B cell (primary cell): ENCODE data around the gene WNK2. TPM values are rescaled to one million over a fixed set of nuclear protein-coding genes. Genes with fewer than 3 reads are reported as not detected.

Experiments
- ATAC-seq: fragments of 200-7000 bp; cut with Tn5 transposase; one replicate; pipeline ENCODE4 v1.10.0; 2021; ENCODE audit warnings: low read depth, mild to moderate bottlenecking, moderate number of reproducible peaks, moderate library complexity
- CTCF ChIA-PET: fragments of 350-600 bp; sonication (Branson Sonifier 250); formaldehyde crosslinking; loops from one replicate; lab custom pipeline; 2021; ENCODE audit warnings: antibody characterized with exemption, inconsistent platforms; lab: Charles Lee
- POLR2A ChIA-PET: fragments of 350-600 bp; sonication (Branson Sonifier 250); formaldehyde crosslinking; loops from one replicate; lab custom pipeline; 2021; ENCODE audit warnings: antibody characterized with exemption; lab: Charles Lee
- DNase-seq: peaks from one replicate; pipeline ENCODE4 v3.0.0; 2013
- H2AFZ ChIP-seq: 2 replicates; pipeline ENCODE4 v1.6.1; 2012; ENCODE audit warnings: mild to moderate bottlenecking, low read depth, low read length; ENCODE audit not compliant: insufficient read depth, poor library complexity, severe bottlenecking
- H3K27ac ChIP-seq, 2 donors: 1 replicate in 1 of 2; 2 replicates in 1 of 2; pipeline ENCODE4 v1.5.1; 2012 to 2013; ENCODE audit warnings: low read length in 2 of 2, mild to moderate bottlenecking in 2 of 2, moderate library complexity in 1 of 2
- H3K27me3 ChIP-seq, 4 experiments: fragments of 200-600 bp in 1 of 4; sonication (generic) in 1 of 4; replicated peaks in 1 of 4; 1 replicate in 2 of 4; 2 replicates in 2 of 4; pipeline versions ENCODE4 v1.6.1 to v1.7.0; 2013 to 2016; ENCODE audit warnings: low read length in 3 of 4, mild to moderate bottlenecking in 2 of 4, mixed read lengths in 1 of 4, moderate library complexity in 1 of 4; ENCODE audit not compliant: insufficient read depth in 4 of 4, control insufficient read depth in 3 of 4; ENCODE audit errors: control extremely low read depth in 1 of 4
- H3K36me3 ChIP-seq, 2 experiments: replicated peaks in 1 of 2; 1 replicate in 1 of 2; 2 replicates in 1 of 2; pipeline versions ENCODE4 v1.6.1 to v1.7.1; 2013; ENCODE audit warnings: low read length in 1 of 2; ENCODE audit not compliant: insufficient read depth in 2 of 2, control insufficient read depth in 1 of 2; ENCODE audit errors: control extremely low read depth in 1 of 2, extremely low read depth in 1 of 2
- H3K4me1 ChIP-seq, 2 donors: fragments of 200-600 bp in 1 of 2; sonication (generic) in 1 of 2; 1 replicate in 1 of 2; 2 replicates in 1 of 2; pipeline versions ENCODE4 v1.5.1 to v1.6.1; 2013 to 2017; ENCODE audit warnings: low read length in 2 of 2; ENCODE audit not compliant: control insufficient read depth in 2 of 2, insufficient read depth in 2 of 2
- H3K4me2 ChIP-seq: replicated peaks from 2 replicates; pipeline ENCODE3; 2012; ENCODE audit warnings: mild to moderate bottlenecking, low read depth, low read length; ENCODE audit not compliant: poor library complexity, severe bottlenecking
- H3K4me3 ChIP-seq, 5 experiments: fragments of 200-600 bp in 1 of 5; sonication (generic) in 1 of 5; 1 replicate in 3 of 5; 2 replicates in 2 of 5; pipeline versions ENCODE4 v1.5.1 to v1.7.0; 2011 to 2016; ENCODE audit warnings: low read length in 4 of 5, mild to moderate bottlenecking in 4 of 5, low read depth in 2 of 5, control low read depth in 1 of 5, moderate library complexity in 1 of 5; ENCODE audit not compliant: insufficient read depth in 1 of 5; ENCODE audit errors: control extremely low read depth in 1 of 5, extremely low read depth in 1 of 5
- H3K79me2 ChIP-seq: fragments of 200-600 bp; sonication (generic); one replicate; pipeline ENCODE4 v1.6.0; 2016; ENCODE audit warnings: low read length; ENCODE audit not compliant: control insufficient read depth, insufficient read depth
- H3K9ac ChIP-seq: fragments of 200-600 bp; sonication (generic); 2 replicates; pipeline ENCODE4 v1.6.1; 2017; ENCODE audit warnings: mild to moderate bottlenecking, low read length, moderate library complexity
- H3K9me3 ChIP-seq, 3 donors: one replicate each; pipeline versions ENCODE4 v1.6.1 to v1.7.1; 2013; ENCODE audit warnings: low read length in 2 of 3; ENCODE audit not compliant: control insufficient read depth in 2 of 3, insufficient read depth in 1 of 3; ENCODE audit errors: control extremely low read depth in 1 of 3
- H4K20me1 ChIP-seq: 2 replicates; pipeline ENCODE4 v1.6.0; 2012; ENCODE audit warnings: mild to moderate bottlenecking, low read length; ENCODE audit not compliant: insufficient read depth, control insufficient read depth, poor library complexity, severe bottlenecking
- H3K27ac Mint-ChIP-seq: one replicate; pipeline ENCODE4 v1.8.0; 2021; ENCODE audit warnings: mixed read lengths
- H3K27me3 Mint-ChIP-seq: one replicate; pipeline ENCODE4 v1.8.0; 2021; ENCODE audit warnings: mixed read lengths
- H3K4me1 Mint-ChIP-seq: one replicate; pipeline ENCODE4 v1.8.0; 2021; ENCODE audit warnings: mixed read lengths
- H3K4me3 Mint-ChIP-seq: one replicate; pipeline ENCODE4 v1.8.0; 2021; ENCODE audit warnings: mixed read lengths
- H3K9me3 Mint-ChIP-seq: one replicate; pipeline ENCODE4 v1.8.0; 2022; ENCODE audit warnings: mixed read lengths; ENCODE audit not compliant: insufficient read depth
- CTCF ChIP-seq: fragments of 200-600 bp; IDR thresholded peaks from one replicate; pipeline ENCODE4 v1.8.0; 2022; ENCODE audit warnings: antibody characterized with exemption, mild to moderate bottlenecking
- EZH2 ChIP-seq: IDR thresholded peaks from 2 replicates; pipeline ENCODE4 v1.6.1; 2012; ENCODE audit warnings: borderline replicate concordance, low read depth, mild to moderate bottlenecking, moderate library complexity, low read length; ENCODE audit not compliant: insufficient read depth, poor library complexity, severe bottlenecking
- WGBS: methylation state at CpG from one replicate; pipeline ENCODE4 v1.1.5; 2013; ENCODE audit warnings: missing lambda C conversion rate; ENCODE audit not compliant: insufficient coverage; 5-methylcytosine and 5-hydroxymethylcytosine counted together
- intact Hi-C: fragments of 100-400 bp; cut with micrococcal nuclease; formaldehyde crosslinking; loops from one replicate; pipeline ENCODE4 v1.10.0; 2022
- polyA plus RNA-seq: library from polyadenylated mRNA; depleted of rRNA; stranded (reverse); fragments of >200 nt; gene quantifications from 2 replicates; pipeline ENCODE4 v1.2.3, GENCODE V29; 2012
- total RNA-seq, 2 donors: library from RNA; stranded (reverse); fragments of 120-200 nt in 1 of 2; gene quantifications; 1 replicate in 1 of 2; 2 replicates in 1 of 2; pipeline versions ENCODE4 v1.2.3 to v1.2.4, GENCODE V29; 2013 to 2022

WNK2 gene
- total and polyA plus RNA-seq, 2 donors (not counting 1 experiment from before 2014, with no cell fraction given), result 0.49 TPM; not detected in 1

GRCh38 chr9:93190656-93191353 lies 6.9 kb downstream of the WNK2 start:
- no peak overlapping the region for H3K4me2 ChIP-seq
- ATAC-seq (no peak), DNase-seq (no peak)
- ChIA-PET POLR2A (no interaction called here), CTCF (no interaction called here)
- peaks cover 23% of the 10 kb centered on the region for H3K27me3 Mint-ChIP-seq
- H3K27ac Mint-ChIP-seq, result no peak overlapping the region
- H3K79me2 ChIP-seq, result no peaks in the 10 kb centered on the region
- H3K9me3 ChIP-seq, result no peaks in the 10 kb centered on the region
- H4K20me1 ChIP-seq, result no peaks in the 10 kb centered on the region
- no peak overlapping the region for H3K27ac ChIP-seq
- WGBS, result 93% methylated on average over 17 of the region's 17 CpGs
- peaks cover 0 to 2% (median 0%) of the 10 kb centered on the region in 4 experiments for H3K27me3 ChIP-seq
- H3K4me3 ChIP-seq, result no peak overlapping the region
- no peak overlapping the region for H3K9ac ChIP-seq
- no peaks in the 10 kb centered on the region for H3K36me3 ChIP-seq
- no peaks in the 10 kb centered on the region for H3K9me3 Mint-ChIP-seq
- H2AFZ ChIP-seq, result no peak overlapping the region
- H3K4me1 Mint-ChIP-seq, result no peaks in the 10 kb centered on the region
- H3K4me1 ChIP-seq, result no peaks in the 10 kb centered on the region
- H3K4me3 Mint-ChIP-seq, result no peak overlapping the region
- TF ChIP-seq EZH2, result no peak
- TF ChIP-seq CTCF, result no peak
- intact Hi-C loops, result no loop called here

- Histone ChIP-seq H3K27me3 (no peaks in the 10 kb centered on the region), H3K4me2 (no peak overlapping the region), H3K79me2 (no peaks in the 10 kb centered on the region), H3K4me3 (no peak overlapping the region), H2AFZ (no peak overlapping the region), H3K4me1 (no peaks in the 10 kb centered on the region), H4K20me1 (no peaks in the 10 kb centered on the region), H3K9ac (no peak overlapping the region), H3K9me3 (peaks cover 0 to 3% (median 0%) of the 10 kb centered on the region in 3 donors), H3K36me3 (no peaks in the 10 kb centered on the region), H3K27ac (no peak overlapping the region)
- ChIA-PET CTCF (no interaction called here), POLR2A (no interaction called here)
- no peak overlapping the region for H3K4me3 Mint-ChIP-seq
- no peak overlapping the region for H3K27ac Mint-ChIP-seq
- TF ChIP-seq EZH2 (no peak), CTCF (no peak)
- DNase-seq, result no peak
- no peak for ATAC-seq
- intact Hi-C loops, result no loop called here
- WGBS, result 93% methylated on average over 5 of the region's 5 CpGs
- H3K4me1 Mint-ChIP-seq, result no peaks in the 10 kb centered on the region
- H3K27me3 Mint-ChIP-seq, result peaks cover 18% of the 10 kb centered on the region
- H3K9me3 Mint-ChIP-seq, result no peaks in the 10 kb centered on the region
Observed at GRCh38 chr9:93191354-93191660, 7.4 kb downstream of the WNK2 start.
